GM12865 (cell line): ENCODE data around the gene PEX5L.
A peak's percentile ranks its signal among the peaks of the same experiment; 100 is the strongest.

Experiments
- DNase-seq: peaks from one replicate; pipeline ENCODE4 v3.0.0; 2010; ENCODE audit warnings: low read depth
- H3K4me3 ChIP-seq: 2 replicates; pipeline ENCODE4 v1.5.1; 2011; ENCODE audit warnings: mild to moderate bottlenecking, low read depth, low read length, control low read depth
- CTCF ChIP-seq: IDR thresholded peaks from 2 replicates; pipeline ENCODE4 v1.5.1; 2011; ENCODE audit warnings: low read length, control low read depth, low read depth, inconsistent platforms; ENCODE audit not compliant: insufficient read depth; ENCODE audit errors: missing control alignments

The PEX5L gene

GRCh38 chr3:179865861-179866505, 170.8 kb downstream of the PEX5L start:
- H3K4me3 ChIP-seq, result no peak overlapping the region
- no peak for DNase-seq
- no peak for TF ChIP-seq CTCF

- H3K4me3 ChIP-seq, result no peak overlapping the region
- DNase-seq, result no peak
- no peak for TF ChIP-seq CTCF
Measured at GRCh38 chr3:179861953-179862352, 174.8 kb downstream of the PEX5L start.

GRCh38 chr3:179861292-179861691, 175.4 kb downstream of the PEX5L start:
- DNase-seq, result no peak
- TF ChIP-seq CTCF, result no peak
- H3K4me3 ChIP-seq, result no peak overlapping the region

GRCh38 chr3:179860275-179861107, 176.2 kb downstream of the PEX5L start:
- peak; percentile 20 for DNase-seq
- TF ChIP-seq CTCF, result no peak
- H3K4me3 ChIP-seq, result no peak overlapping the region

- no peak for TF ChIP-seq CTCF
- no peak overlapping the region for H3K4me3 ChIP-seq
- peak; percentile 25 for DNase-seq
Measured at GRCh38 chr3:179853176-179853575, 183.6 kb downstream of the PEX5L start.

GRCh38 chr3:179852142-179852905, 184.4 kb downstream of the PEX5L start:
- TF ChIP-seq CTCF, result no peak
- peak; percentile 33 for DNase-seq
- H3K4me3 ChIP-seq, result no peak overlapping the region
